Islet of Langerhans (tissue), 1 donor: ENCODE data around the gene ZNF611.
"Not testable (repeated sequence)": the region's sequence is repeated elsewhere in the genome, so short reads cannot be mapped to it uniquely, and the experiment has no call there.

Experiments
- FAIRE-seq: peaks from one replicate; lab custom pipeline; 2011; peaks lifted over from hg19 to GRCh38; lab: Jason Lieb, UNC

The ZNF611 gene

GRCh38 chr19:52679598-52679997 is 55.2 kb downstream of the ZNF611 start:
- no peak for FAIRE-seq

- not testable (repeated sequence) for FAIRE-seq
Measured at GRCh38 chr19:52675239-52675638, 59.6 kb downstream of the ZNF611 start.

- FAIRE-seq = no peak
Measured at GRCh38 chr19:52673014-52673413, 61.8 kb downstream of the ZNF611 start.

GRCh38 chr19:52670046-52670445 is 64.8 kb downstream of the ZNF611 start:
- FAIRE-seq = no peak

GRCh38 chr19:52669586-52669985 is 65.3 kb downstream of the ZNF611 start:
- FAIRE-seq = no peak

- FAIRE-seq = no peak
Measured at GRCh38 chr19:52667972-52668371, 66.9 kb downstream of the ZNF611 start.

GRCh38 chr19:52666506-52666905 is 68.3 kb downstream of the ZNF611 start:
- FAIRE-seq = no peak

GRCh38 chr19:52665529-52665928 is 69.3 kb downstream of the ZNF611 start:
- FAIRE-seq = no peak

GRCh38 chr19:52665027-52665426 is 69.8 kb downstream of the ZNF611 start:
- FAIRE-seq = no peak

- no peak for FAIRE-seq
Measured at GRCh38 chr19:52664461-52664860, 70.4 kb downstream of the ZNF611 start.

- FAIRE-seq = no peak
Measured at GRCh38 chr19:52662631-52663030, 72.2 kb downstream of the ZNF611 start.

GRCh38 chr19:52660981-52661380 is 73.9 kb downstream of the ZNF611 start:
- FAIRE-seq = no peak

- FAIRE-seq = no peak
Measured at GRCh38 chr19:52659013-52659412, 75.8 kb downstream of the ZNF611 start.

- no peak for FAIRE-seq
Measured at GRCh38 chr19:52658595-52658994, 76.2 kb downstream of the ZNF611 start.

GRCh38 chr19:52653161-52653560 is 81.7 kb downstream of the ZNF611 start:
- FAIRE-seq = no peak
